T-helper 1 cell (primary cell): ENCODE data around the gene LIPH.

Experiments
- DNase-seq, 5 donors: peaks; one replicate each; pipeline ENCODE4 v3.0.0-alpha.2; 2012 to 2020

The LIPH gene

DNA sequence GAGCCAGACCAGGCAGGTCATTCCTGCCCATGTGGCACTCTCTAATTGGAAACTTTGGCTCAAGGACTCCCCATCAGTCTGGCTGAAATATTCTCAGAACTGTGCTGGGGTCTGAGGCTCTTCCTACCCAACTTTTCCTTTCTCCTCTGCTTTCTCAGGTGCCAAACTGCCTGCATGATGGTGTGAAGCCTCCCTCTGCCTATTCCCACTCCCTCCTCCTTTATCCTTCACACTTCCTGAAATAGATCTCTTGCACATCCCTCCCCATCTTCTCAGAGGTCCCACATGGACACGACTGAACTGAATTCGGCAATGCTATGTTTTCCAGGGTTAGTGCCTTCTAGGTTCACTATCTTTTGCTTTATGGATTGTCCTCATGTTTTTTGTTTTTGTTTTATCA, 12.5 kb downstream of the LIPH start:
- DNase-seq, result no peak

GRCh38 chr3:185537369-185537970, 14.9 kb downstream of the LIPH start:
- DNase-seq, result peak in 1 of 5 donors; percentile 88

DNA sequence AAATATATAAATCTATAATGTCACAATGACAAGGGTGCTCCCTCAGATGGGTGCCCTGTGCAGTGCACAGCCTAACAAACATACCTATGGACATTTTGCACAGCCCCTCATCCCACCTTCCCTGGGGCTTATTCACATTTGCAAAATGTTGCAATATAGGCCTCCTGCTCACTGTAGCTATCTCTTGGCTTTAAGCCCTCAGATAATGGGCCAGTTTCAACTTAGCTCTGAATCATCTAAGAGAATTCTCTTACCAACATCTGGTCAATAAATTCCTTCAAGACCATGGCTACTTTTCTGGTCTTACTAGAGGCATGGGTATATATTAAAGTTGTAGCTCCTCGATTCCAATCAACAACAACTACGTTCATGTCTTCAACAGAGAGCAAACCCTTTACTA, 17.9 kb downstream of the LIPH start:
- no peak for DNase-seq

DNA sequence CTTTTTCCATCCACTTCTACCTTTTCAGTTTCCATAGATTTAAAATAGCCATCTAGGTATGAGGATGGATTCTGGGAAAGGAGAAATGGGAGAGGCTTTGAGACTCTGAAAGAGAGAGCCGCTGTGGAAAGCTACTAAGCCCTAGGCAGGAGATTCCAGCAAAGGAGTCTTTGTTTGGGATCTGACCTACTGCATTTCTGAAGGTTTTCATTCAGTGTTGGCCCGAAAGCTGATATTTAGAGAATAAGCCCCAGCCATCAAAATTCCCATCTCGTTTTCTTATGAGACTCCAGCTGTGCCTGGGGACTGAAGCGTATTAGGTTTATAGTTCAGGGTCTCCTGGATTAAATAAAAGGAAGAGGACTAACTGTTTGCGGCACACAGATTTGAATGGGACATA, 19.5 kb downstream of the LIPH start:
- DNase-seq, result no peak

DNA sequence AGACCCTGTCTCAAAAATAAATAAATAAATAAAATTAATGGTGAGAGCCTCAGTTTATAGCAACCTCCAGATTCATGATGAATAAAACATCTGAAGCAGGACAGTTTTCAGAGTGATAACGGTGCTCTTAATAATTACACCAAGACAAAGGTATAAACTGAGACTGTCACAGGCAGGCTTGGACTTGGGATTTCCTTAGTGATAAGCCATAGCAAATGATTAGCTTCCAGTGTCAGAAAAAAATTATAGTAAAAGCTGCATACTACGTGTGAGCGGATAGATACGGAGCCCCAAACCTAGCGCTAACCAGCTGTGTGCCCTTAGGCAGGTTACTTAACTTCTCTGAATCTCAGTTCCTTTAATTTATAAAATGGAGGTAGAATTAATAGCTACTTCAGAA, 21.5 kb downstream of the LIPH start:
- DNase-seq, result no peak

DNA sequence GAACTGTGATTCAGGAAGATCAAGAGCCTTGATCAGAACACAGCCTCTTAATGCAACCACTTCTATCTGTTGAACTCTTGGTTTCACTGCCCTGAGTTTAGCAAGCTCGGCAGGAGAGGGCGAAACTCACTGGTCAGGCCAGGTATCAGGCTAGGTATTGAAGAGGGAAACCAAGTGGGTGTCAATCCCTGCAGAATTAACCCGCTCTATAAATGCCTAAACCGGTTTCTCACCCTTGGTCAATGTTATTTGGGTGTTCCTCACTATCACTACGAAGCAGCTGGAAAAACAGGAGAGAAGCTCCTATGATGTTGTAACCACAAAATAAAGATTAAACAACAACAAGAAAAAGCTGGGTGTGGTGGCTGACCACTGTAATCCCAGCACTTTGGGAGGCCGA, 23.9 kb downstream of the LIPH start:
- no peak for DNase-seq

DNA sequence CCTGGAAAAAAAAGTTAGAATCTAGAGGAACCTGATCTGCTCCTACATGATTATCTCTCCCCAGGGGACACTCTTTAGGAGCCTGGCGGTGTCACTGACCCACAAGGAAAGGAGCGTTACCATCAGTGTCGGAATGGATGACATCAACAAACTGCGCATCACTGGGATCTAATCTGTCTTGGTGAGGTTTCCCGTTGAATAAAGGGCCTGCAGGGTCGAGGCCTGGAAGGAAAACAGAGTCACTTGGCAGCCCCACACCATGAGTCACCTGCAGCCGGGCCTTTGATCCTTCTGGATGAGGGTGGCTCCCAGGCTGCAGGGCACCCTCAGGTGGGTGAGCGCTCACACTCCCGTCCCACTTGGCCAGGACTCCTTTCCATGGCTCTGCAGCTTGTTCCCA, 25.0 kb downstream of the LIPH start:
- DNase-seq, result no peak

- DNase-seq, result no peak
These were observed 25.9 kb downstream of the LIPH start for GRCh38 chr3:185526349-185526951.

DNA sequence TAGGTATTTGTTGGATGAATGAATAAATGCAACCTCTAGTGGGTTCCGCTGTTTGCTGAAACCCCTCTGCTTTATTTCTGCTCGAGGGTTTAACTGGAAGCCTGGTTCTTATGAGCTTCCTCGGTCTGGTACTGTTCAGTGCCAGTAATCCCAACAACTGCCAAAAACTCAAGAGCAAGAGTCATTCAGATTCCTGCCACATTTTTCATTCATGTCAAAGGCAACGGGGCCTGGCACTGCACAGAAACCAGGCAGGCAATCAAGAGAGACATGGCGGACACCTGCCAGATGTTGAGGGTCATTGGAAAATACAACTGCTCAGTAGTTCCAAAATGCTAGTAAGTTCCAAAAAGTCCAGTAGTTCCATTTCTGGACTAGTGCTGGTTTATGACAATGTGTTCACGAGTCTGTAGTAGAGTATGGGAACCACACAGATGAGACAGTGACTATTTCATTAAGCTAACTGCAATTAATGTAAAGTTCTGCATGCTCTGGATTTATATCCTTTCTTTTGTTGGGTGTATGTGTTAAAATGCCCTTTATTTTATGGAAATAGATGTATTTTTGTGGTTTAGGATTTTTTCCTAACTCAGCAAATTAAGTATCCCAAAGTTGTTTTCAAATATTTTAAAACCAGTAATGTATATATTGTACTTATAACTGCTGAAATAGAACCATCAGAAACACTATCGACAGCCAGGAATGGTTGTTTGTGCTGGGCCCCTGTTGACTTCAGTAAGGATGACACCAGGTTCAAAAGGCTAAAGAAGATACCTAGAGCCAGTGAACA, 30.8 kb downstream of the LIPH start:
- DNase-seq, result no peak

GRCh38 chr3:185519021-185519420, 33.4 kb downstream of the LIPH start:
- DNase-seq, result no peak

- DNase-seq, result no peak
These were observed 34.8 kb downstream of the LIPH start for GRCh38 chr3:185517387-185518130.

DNA sequence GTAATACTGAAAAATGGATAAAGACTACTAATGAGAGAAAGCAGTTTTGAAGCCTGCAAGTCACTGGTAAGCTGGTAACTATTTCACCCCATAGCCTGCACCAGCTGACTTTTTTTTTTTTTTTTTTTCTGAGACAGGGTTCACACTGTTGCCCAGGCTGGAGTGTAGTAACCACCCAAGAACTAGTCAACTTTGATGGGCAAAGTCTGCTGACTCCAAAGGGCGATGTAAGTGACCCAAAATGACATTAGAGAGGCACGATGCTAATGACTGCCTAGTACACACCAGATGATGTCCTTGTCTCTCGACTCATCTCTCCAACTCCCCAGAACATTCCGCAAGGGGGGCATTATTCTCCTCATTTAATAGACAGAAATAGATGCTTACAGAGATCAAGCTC, 40.7 kb downstream of the LIPH start:
- DNase-seq, result no peak

DNA sequence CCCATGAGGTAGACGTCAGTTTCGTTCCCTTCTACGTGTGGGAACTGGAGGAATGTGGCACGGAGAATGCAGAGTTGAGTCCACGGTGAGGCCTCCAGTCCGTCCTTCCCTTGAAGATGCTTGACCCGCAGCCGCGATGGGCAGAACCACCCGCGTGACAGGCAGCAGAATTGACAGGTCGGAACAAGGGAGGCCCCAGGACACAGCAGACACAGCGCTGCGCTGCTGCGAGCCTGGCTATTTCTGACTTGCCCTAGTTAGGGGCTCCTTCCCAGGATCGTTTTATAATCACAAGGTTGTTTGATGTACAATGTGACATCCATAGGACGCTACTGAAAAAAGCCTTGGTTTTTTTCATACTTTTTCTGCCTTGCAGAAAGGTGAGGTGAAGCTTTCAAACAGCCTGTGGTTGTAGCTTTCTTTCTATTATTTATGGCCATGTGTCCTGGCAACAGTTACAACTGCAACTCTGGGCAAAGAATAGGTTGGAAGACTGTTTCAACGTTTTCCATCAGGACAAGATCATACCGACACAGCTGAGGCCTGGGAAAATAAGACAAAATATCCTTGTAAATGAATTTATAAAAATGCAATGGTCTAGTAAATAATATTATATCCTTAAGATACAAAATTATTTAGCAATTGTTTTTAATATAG, 43.9 kb downstream of the LIPH start:
- no peak for DNase-seq

DNA sequence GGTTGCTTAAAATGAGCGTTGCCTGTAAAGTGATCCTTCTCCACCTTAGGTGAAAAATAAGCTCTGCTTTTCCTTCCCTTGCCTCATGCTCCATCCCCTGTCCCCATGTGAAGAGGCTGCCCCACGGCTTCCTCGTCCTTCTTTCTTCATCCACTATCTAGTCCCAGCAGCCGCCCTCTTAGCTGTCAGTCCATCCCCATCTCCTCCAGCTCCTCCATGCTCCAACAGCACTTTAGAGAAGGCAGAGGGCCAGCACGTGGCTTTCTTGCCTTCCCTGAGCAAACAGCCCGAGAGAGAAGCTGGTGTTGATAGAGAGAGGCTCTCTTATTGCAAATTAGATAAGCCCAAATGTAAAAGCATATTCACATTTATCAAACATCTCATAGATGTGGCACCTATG, 44.5 kb downstream of the LIPH start:
- DNase-seq, result no peak

DNA sequence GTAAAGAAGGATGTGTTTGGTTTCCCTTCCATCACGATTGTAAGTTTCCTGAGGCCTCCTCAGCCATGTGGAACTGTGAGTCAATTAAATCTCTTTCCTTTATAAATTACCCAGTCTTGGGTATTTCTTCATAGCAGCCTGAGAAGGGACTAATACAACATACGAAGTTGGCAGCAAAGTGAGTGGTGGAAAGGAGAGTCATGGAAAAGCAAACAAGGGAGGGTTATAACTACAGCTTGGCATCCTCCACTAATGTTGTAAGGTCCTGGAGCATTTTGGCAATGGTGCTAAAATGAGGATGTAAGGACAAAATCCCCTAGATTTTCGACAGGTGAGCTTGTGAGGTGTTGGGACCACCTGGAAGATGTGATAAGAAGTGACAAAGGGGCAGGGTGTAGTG, 47.8 kb downstream of the LIPH start:
- DNase-seq, result no peak

DNA sequence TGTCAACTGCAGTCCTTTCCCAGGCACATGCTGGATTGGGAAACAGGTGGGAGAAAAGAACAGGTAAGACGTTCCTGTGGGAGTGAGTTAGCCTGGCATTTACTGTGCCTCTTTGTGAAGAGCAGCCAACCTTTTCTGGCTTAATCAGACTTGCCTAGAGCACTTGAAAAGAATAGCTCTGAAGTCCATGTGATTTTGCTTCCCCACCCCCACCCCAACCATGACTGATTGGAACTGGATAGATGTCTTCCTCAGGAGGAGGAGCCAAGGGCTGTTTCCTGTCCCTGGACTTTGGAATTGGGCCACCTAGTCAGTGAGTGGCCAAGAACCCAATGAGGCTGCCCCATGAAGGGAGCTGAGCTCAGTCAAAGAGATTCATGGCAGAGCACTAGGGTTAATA, 48.9 kb downstream of the LIPH start:
- no peak for DNase-seq

DNA sequence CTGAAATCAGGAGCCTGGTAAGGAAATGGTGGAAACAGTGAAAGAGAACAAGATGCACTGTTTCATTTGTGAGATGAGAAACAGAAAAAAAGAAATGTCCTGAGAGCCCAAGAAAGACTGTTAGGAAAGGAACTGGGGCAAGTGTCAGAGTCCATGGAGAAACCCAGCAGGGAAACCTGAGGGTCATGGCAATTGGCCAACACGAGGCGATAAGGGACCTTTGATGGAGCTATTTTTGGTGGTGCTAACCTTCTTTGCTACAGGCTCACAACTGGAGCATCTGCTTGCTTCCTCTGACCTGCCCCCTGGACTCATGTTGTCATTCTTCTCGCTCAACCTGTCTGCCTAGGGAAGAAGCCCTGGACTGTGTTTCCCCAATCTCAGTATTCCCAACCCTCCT, 49.4 kb downstream of the LIPH start:
- no peak for DNase-seq

- DNase-seq, result peak; percentile 74 to 89 (median 79)
These were observed 53.6 kb downstream of the LIPH start, which contains the start of gene TMEM41A for GRCh38 chr3:185498503-185499396. TMEM41A (minus strand) TSS chr3:185499035; CDS start chr3:185498961, 74 bp downstream.

DNA sequence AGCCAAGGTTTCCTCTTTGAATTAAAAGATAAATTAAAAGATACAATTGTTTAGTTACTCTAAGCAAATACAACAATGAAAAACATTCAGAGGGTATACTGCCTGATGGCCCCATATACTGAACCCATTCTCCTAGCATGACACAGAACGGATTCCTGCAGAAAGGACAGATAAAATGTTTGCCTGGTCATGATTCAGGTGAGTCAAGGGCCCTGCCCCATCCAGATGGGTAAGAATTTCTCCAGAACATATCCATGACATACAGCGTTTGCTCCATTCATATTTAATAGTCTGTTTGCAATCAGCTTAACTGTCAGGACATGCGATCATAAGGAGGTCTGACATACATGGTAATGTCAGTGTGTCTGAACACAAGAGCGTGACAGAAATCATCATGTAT, 62.1 kb downstream of the LIPH start:
- no peak for DNase-seq

GRCh38 chr3:185489462-185489861, 62.9 kb downstream of the LIPH start:
- DNase-seq, result no peak

GRCh38 chr3:185488465-185488864, 63.9 kb downstream of the LIPH start:
- no peak for DNase-seq

- no peak for DNase-seq
These were observed 66.0 kb downstream of the LIPH start for GRCh38 chr3:185486394-185486793.
